Left ventricle myocardium superior (tissue), 1 donor: ENCODE data around the gene SYNCRIP. TPM values are rescaled to one million over a fixed set of nuclear protein-coding genes. Genes with fewer than 3 reads are reported as not detected.
"Not testable (repeated sequence)": the region's sequence is repeated elsewhere in the genome, so short reads cannot be mapped to it uniquely, and the experiment has no call there.

Source experiments
- ATAC-seq: fragments of 200-7000 bp; cut with Tn5 transposase; one replicate; pipeline ENCODE4 v1.9.1; 2020; ENCODE audit warnings: mild to moderate bottlenecking, moderate library complexity
- DNase-seq: peaks from one replicate; pipeline ENCODE4 v3.0.0-alpha.2; 2020
- intact Hi-C: fragments of 100-400 bp; cut with micrococcal nuclease; formaldehyde crosslinking; loops from one replicate; pipeline ENCODE4 v1.11.0; 2022
- total RNA-seq: library from RNA; stranded (reverse); fragmentation: NEBNext Ultra II Directional; extraction: Animal tissue kit (Norgen Biotek cat#: 25700); gene quantifications from one replicate; pipeline ENCODE4 v1.2.1, GENCODE V29; 2021
- donor health status: DM: no; HTN: yes; CAD: no; lungs with severe emphysema.

Gene SYNCRIP
- total RNA-seq, 1 donor from 2014 or later, result 62.2 TPM

- no peak for ATAC-seq
- intact Hi-C loops, result no loop called here
These were observed 74.3 kb downstream of the SYNCRIP start for GRCh38 chr6:85568411-85568810.

GRCh38 chr6:85565736-85566135 is 77.0 kb downstream of the SYNCRIP start:
- intact Hi-C loops, result no loop called here
- ATAC-seq, result no peak
- no peak for DNase-seq

More at GRCh38 chr6:85568411-85568810, 74.3 kb downstream of the SYNCRIP start:
- DNase-seq, result no peak

- ATAC-seq, intact Hi-C loops, DNase-seq: not testable (repeated sequence)
These were observed 78.5 kb downstream of the SYNCRIP start for GRCh38 chr6:85564223-85564622.

Other genes starting within 250 kb of the SYNCRIP start
- 6.0 TPM for gene NT5E, start 192.8 kb downstream of the SYNCRIP start, total RNA-seq
- 28.8 TPM for gene SNX14, start 49.0 kb downstream of the SYNCRIP start, total RNA-seq